Common myeloid progenitor, CD34-positive (primary cell): ENCODE data around the gene GSX2.
A peak's percentile ranks its signal among the peaks of the same experiment; 100 is the strongest.

Source experiments
- CTCF ChIA-PET: fragments of 350-600 bp; sonication (Branson Sonifier 250); formaldehyde crosslinking; loops from one replicate; lab custom pipeline; 2021; ENCODE audit warnings: antibody characterized with exemption; lab: Charles Lee
- POLR2A ChIA-PET: fragments of 350-600 bp; sonication (Branson Sonifier 250); formaldehyde crosslinking; loops from one replicate; lab custom pipeline; 2021; ENCODE audit warnings: antibody characterized with exemption; lab: Charles Lee
- DNase-seq, 3 donors: peaks; one replicate each; pipeline versions ENCODE4 v3.0.0 to v3.0.0-alpha.2; 2013
- H3K27ac ChIP-seq, 2 experiments: 1 replicate in 1 of 2; 2 replicates in 1 of 2; pipeline ENCODE4 v1.7.0; 2013; ENCODE audit warnings: inconsistent platforms in 2 of 2, low read length in 2 of 2, mild to moderate bottlenecking in 2 of 2, low read depth in 1 of 2, moderate library complexity in 1 of 2; ENCODE audit not compliant: severe bottlenecking in 2 of 2, insufficient read depth in 1 of 2, poor library complexity in 1 of 2
- H3K27me3 ChIP-seq, 5 experiments: replicated peaks in 2 of 5; 1 replicate in 3 of 5; 2 replicates in 2 of 5; pipeline versions ENCODE4 v1.6.1 to v1.7.0; 2013; ENCODE audit warnings: low read length in 4 of 5, mild to moderate bottlenecking in 2 of 5, moderate library complexity in 2 of 5, inconsistent platforms in 1 of 5; ENCODE audit not compliant: insufficient read depth in 5 of 5, control insufficient read depth in 4 of 5
- H3K36me3 ChIP-seq, 4 experiments: 1 replicate in 2 of 4; 2 replicates in 2 of 4; pipeline versions ENCODE4 v1.6.1 to v1.7.0; 2013; ENCODE audit warnings: low read length in 3 of 4, control low read depth in 1 of 4, mild to moderate bottlenecking in 1 of 4; ENCODE audit not compliant: control insufficient read depth in 4 of 4, insufficient read depth in 4 of 4
- H3K4me1 ChIP-seq, 4 experiments: 1 replicate in 3 of 4; 2 replicates in 1 of 4; pipeline versions ENCODE4 v1.6.1 to v1.7.1; 2013; ENCODE audit warnings: low read length in 3 of 4, mild to moderate bottlenecking in 3 of 4, control low read depth in 1 of 4, inconsistent platforms in 1 of 4, moderate library complexity in 1 of 4; ENCODE audit not compliant: control insufficient read depth in 4 of 4, insufficient read depth in 4 of 4; ENCODE audit errors: control extremely low read depth in 1 of 4
- H3K4me3 ChIP-seq, 7 experiments: 1 replicate in 4 of 7; 2 replicates in 3 of 7; pipeline versions ENCODE4 v1.5.1 to v1.7.0; 2013; ENCODE audit warnings: mild to moderate bottlenecking in 7 of 7, low read length in 6 of 7, moderate library complexity in 6 of 7, inconsistent platforms in 2 of 7, low read depth in 2 of 7, control low read depth in 1 of 7; ENCODE audit not compliant: insufficient read depth in 4 of 7, control insufficient read depth in 1 of 7; ENCODE audit errors: extremely low read depth in 1 of 7
- H3K9me3 ChIP-seq, 5 experiments: 1 replicate in 4 of 5; 2 replicates in 1 of 5; pipeline versions ENCODE4 v1.6.1 to v1.7.1; 2013; ENCODE audit warnings: low read length in 4 of 5, mild to moderate bottlenecking in 2 of 5, inconsistent platforms in 1 of 5, low read depth in 1 of 5, moderate library complexity in 1 of 5; ENCODE audit not compliant: control insufficient read depth in 4 of 5, insufficient read depth in 2 of 5; ENCODE audit errors: control extremely low read depth in 1 of 5
- WGBS: methylation state at CpG from one replicate; pipeline ENCODE4 v1.1.5; 2013; ENCODE audit not compliant: insufficient coverage; 5-methylcytosine and 5-hydroxymethylcytosine counted together

The GSX2 gene

GRCh38 chr4:54058171-54058570 is 41.8 kb upstream of the GSX2 start:
- POLR2A ChIA-PET = no interaction called here
- CTCF ChIA-PET = interaction anchor here (3.2 kb wide), 1 partner anchor 22 kb away, joined by 10 read pairs; no protein-coding TSS in a partner anchor
- peak in 2 of 3 donors; percentile 31 to 44 for DNase-seq
- Histone ChIP-seq H3K27me3 (no peaks in the 10 kb centered on the region), H3K27ac (no peak overlapping the region), H3K4me1 (peaks cover 19 to 49% (median 30%) of the 10 kb centered on the region in 4 experiments), H3K36me3 (peaks cover 0 to 3% (median 1%) of the 10 kb centered on the region in 4 experiments), H3K4me3 (peak overlapping the region in 2 of 7 experiments; percentile 29 to 48), H3K9me3 (no peaks in the 10 kb centered on the region)
- no CpG with 5 or more reads among the region's 3 CpGs for whole genome bisulfite sequencing

- no peaks in the 10 kb centered on the region for H3K9me3 ChIP-seq
- DNase-seq = no peak
- CTCF ChIA-PET = interaction anchor here (0.6 to 3.2 kb wide), 3 partner anchors 21 to 43 kb away, joined by 3 to 10 read pairs (median 5); no protein-coding TSS in a partner anchor
- no peaks in the 10 kb centered on the region for H3K27me3 ChIP-seq
- no CpG with 5 or more reads among the region's 2 CpGs for WGBS
- H3K4me1 ChIP-seq = peaks cover 22 to 54% (median 35%) of the 10 kb centered on the region in 4 experiments
- no peak overlapping the region for H3K27ac ChIP-seq
- H3K4me3 ChIP-seq = no peak overlapping the region
- POLR2A ChIA-PET = no interaction called here
- H3K36me3 ChIP-seq = peaks cover 0 to 3% (median under 1%) of the 10 kb centered on the region in 4 experiments
Measured at GRCh38 chr4:54060116-54060515, 39.8 kb upstream of the GSX2 start.

- peaks cover 0 to 3% (median 0%) of the 10 kb centered on the region in 4 experiments for H3K36me3 ChIP-seq
- POLR2A ChIA-PET = no interaction called here
- H3K4me1 ChIP-seq = peaks cover 31 to 63% (median 44%) of the 10 kb centered on the region in 4 experiments
- WGBS = no CpG with 5 or more reads among the region's 3 CpGs
- no peaks in the 10 kb centered on the region for H3K9me3 ChIP-seq
- H3K27ac ChIP-seq = no peak overlapping the region
- DNase-seq = no peak
- no peaks in the 10 kb centered on the region for H3K27me3 ChIP-seq
- CTCF ChIA-PET = interaction anchor here (0.7 kb wide), 1 partner anchor 23 kb away, joined by 4 read pairs; no protein-coding TSS in a partner anchor
- H3K4me3 ChIP-seq = peak overlapping the region in 1 of 7 experiments; percentile 38
Measured at GRCh38 chr4:54061067-54061466, 38.9 kb upstream of the GSX2 start.

- no CpG with 5 or more reads among the region's 1 CpG for WGBS
- no peak for DNase-seq
- Histone ChIP-seq H3K4me3 (peak overlapping the region in 4 of 7 experiments; percentile 1 to 96 (median 46)), H3K27ac (peak overlapping the region in 1 of 2 experiments; percentile 7), H3K27me3 (no peaks in the 10 kb centered on the region), H3K4me1 (peaks cover 31 to 63% (median 47%) of the 10 kb centered on the region in 4 experiments), H3K9me3 (no peaks in the 10 kb centered on the region), H3K36me3 (peaks cover 0 to 3% (median 0%) of the 10 kb centered on the region in 4 experiments)
- CTCF ChIA-PET = interaction anchor here (0.7 to 2.4 kb wide), 4 partner anchors 8 to 172 kb away, joined by 4 to 12 read pairs (median 8); no protein-coding TSS in a partner anchor
- POLR2A ChIA-PET = interaction anchor here (1.2 kb wide), 1 partner anchor 40 kb away, joined by 3 read pairs; no protein-coding TSS in a partner anchor
Measured at GRCh38 chr4:54061873-54062272, 38.1 kb upstream of the GSX2 start.

GRCh38 chr4:54062392-54062791 is 37.6 kb upstream of the GSX2 start:
- no peaks in the 10 kb centered on the region for H3K9me3 ChIP-seq
- peak overlapping the region in 6 of 7 experiments; percentile 93 to 97 (median 96) for H3K4me3 ChIP-seq
- no peaks in the 10 kb centered on the region for H3K27me3 ChIP-seq
- POLR2A ChIA-PET = interaction anchor here (1.2 kb wide), 1 partner anchor 41 kb away, joined by 3 read pairs; no protein-coding TSS in a partner anchor
- peak overlapping the region in 1 of 2 experiments; percentile 99 for H3K27ac ChIP-seq
- 94% methylated on average over 1 of the region's 3 CpGs for WGBS
- CTCF ChIA-PET = interaction anchor here (1.3 to 2.4 kb wide), 3 partner anchors 8 to 171 kb away, joined by 7 to 12 read pairs (median 9); no protein-coding TSS in a partner anchor
- peaks cover 34 to 63% (median 45%) of the 10 kb centered on the region in 4 experiments for H3K4me1 ChIP-seq
- no peak for DNase-seq
- H3K36me3 ChIP-seq = peaks cover 0 to 3% (median 0%) of the 10 kb centered on the region in 4 experiments

GRCh38 chr4:54063229-54063628 is 36.7 kb upstream of the GSX2 start:
- peak in 1 of 3 donors; percentile 22 for DNase-seq
- WGBS = 0% methylated on average over 3 of the region's 4 CpGs
- Histone ChIP-seq H3K27me3 (no peaks in the 10 kb centered on the region), H3K9me3 (no peaks in the 10 kb centered on the region), H3K4me3 (peak overlapping the region in 6 of 7 experiments; percentile 93 to 97 (median 96)), H3K36me3 (peaks cover 0 to 3% (median 0%) of the 10 kb centered on the region in 4 experiments), H3K4me1 (peaks cover 35 to 58% (median 42%) of the 10 kb centered on the region in 4 experiments), H3K27ac (peak overlapping the region; percentile 97 to 99)
- ChIA-PET CTCF (interaction anchor here (0.5 to 2.4 kb wide), 4 partner anchors 9 to 171 kb away, joined by 3 to 12 read pairs (median 8); no protein-coding TSS in a partner anchor), POLR2A (no interaction called here)
